ENCODE measurements around the gene SLX4.

The SLX4 gene

DNA sequence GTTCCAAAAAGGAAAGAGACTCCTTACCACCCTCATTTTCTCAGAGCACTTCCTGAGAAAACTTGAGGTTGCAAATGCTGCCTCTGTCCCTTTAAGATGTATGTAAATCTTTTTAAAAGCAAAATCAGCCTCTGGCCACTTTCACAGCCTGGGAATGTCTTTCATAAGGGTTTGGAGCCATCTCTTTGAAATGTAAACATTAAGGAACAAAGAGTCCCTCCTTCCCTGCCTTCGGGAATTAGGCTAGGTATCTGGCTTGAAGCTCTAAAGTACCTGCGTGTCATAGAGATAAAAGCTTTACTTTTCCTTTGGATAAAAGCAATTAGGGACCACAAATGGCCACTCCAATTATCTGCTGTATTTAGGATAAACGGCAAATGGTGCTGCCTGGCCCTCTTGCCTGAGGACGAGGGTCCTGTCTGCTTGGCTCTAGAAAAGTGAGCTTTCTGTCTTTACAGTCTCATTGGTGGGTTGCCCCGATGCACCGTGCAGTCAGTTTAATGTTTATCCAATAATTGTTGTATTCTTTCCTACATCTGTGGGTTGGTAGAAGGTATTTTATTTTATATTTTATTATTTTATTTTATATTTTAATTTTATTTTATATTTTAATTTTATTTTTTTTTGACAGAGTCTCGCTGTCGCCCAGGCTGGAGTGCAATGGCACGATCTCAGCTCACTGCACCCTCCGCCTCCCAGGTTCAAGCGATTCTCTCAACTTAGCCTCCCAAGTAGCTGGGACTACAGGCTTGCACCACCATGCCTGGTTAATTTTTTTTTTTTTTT, 58.1 kb downstream of the SLX4 start:
- DNase-seq = no peak

DNA sequence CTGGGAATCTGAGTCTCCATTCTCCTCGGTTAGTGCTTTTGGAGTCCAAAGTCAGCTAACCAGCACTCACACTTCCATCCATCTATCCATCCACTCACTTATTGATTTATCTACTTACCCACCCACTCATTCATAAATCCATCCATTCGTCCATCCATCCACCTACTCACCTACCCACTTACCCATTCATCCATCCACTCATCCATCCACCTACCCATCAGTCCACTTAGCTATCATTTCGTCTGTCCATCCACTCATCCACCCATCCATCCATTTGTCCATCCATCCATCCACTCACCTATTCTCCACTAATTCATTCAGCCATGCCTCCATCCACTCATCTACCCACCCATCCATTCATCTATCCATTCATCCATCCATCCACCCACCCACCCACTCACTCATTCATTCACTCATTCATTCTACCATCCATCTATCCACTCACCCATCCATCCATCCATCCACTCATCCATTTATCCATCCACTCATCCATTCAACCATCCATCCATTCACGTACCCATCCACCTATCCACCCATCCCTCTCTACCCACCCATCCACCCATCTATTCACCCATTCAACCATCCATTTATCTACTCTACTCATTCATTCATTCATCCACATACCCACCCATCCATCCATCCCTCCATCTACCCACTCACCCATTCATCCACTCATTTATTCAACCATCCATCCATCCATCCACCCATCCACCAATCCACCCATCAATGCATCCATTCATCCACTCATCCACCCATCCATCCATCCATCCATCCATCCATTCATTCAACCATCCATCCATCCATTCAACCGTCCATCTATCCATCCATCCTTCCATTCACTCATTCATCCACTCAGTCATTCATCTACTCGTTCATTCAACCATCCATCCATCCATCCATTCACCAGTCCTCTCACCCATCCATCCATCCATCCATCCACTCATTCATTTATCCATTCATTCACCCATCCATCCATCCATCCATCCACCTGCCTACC, 60.3 kb downstream of the SLX4 start:
- no peak for DNase-seq

DNA sequence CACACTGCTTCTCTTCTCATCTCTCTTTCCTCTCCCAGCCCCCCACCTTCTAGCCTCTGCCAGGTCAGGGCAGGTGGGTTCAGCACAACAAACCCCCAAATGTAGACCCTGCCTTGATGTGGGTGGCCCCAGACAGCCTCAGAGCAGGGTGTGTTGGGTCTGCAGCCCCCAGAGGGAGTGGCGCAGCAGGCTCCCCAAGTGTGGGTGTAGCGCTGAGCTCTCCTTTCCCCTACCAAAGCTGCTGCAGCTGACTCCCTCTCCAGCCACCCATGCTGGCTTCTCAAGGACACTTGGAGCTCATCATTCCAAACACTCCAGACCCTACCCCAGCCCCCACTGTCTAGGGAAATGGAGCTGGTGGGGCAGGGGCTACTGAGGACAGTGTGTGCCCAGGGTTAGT, 61.5 kb downstream of the SLX4 start:
- DNase-seq = no peak

DNA sequence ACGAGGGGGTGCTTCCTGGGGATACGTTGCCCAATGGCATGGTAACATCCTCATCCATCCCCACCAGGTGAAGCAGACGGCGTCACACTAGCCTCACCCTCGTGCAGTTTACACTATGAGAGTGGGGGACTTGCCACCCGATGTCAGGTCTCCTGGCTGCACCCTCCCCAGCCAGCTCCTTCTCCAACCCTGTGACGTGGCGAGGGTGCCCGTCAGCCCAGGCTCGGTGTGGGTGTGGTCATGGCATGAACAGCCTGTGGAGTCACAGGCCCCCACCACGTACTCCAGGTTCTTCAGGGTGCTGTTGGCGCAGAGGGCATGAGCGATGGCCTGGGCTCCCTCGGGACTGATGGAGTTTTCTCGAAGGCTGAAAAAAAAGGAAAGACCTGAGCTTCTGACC, 62.5 kb downstream of the SLX4 start:
- DNase-seq = no peak

DNA sequence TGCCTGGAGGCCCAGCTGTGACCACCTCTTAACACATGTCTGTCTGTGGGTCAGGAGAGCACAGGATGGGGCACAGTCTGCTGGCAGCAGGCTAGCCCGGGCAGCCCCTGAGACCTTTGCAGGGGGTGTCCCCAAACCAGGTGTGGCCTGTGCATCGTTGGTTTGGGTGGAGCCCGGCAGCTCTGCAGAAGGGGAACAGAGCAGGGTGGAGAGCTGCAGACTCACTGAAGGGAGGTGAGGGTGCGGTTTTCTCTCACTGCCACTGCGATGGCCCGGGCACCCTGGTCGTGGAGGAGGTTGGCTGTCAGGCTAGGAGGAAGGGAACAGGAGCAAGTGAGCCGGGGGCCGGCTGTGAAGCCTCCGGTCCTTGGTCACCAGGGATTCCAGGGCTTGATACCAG, 63.0 kb downstream of the SLX4 start:
- no peak for DNase-seq

DNA sequence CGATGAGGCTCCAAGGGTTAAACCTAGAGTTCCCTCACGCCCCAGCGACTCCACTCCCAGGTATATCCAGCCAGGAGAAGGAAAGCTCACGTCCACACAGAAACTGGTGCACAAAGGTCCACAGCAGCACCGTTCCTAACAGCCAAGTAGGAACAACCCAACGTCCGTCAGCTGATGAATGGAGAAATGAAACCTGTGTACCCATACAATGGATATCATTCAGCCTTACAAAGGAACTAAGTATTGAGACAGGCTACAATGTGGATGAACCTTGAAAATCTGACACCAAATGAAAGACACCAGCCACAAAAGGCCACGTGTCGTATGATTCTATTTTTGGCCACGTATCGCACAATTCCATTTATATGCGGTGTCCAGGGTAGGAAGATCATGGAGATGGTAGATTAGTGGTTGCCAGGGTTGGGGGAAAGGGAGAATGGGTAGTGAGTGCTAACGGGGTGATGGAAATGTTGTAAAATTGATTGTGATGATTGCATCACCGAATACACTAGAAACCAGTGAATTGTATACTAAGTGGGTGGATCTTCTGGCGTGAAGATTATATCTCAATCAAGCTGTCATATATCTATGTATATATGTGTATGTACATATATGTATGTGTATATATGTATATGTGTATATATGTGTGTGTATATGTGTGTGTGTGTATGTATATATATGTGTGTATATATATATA, 64.3 kb downstream of the SLX4 start:
- no peak for DNase-seq

DNA sequence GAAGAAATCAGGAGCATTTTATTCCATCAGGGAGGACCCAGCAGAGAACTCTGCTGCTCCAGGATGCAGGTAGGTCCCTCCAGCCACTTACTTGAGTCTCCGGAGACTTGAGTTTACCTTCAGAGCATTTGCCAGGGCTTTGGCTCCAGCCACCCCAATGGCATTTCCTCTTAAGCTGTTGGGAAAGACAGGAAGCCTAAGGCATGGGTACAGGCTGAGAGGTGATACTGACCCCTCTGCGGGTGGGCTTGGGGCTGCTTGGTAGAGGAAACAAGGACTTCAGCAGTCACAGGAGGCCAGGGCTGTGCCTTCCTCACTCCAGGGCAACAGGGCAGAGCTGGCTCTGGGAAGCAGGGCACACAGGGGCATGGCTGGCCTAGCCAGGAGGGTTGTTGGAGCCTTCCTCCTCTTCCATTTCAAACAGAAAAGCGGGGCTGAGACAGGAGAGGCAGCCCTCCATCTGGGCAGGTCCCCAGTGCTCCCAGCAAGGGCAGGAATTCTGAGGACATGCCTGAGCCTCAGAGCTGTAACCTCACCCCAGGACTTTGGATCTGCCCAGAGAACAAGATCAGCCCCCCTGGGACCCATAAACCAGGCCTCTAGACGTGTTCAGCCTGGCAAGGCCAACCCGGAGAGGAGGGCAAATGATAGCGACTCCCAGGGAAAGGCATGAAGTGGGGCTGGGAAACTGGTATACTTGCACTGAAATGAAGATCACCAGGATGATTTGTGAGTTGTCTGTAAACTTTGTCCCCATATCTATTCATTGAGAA, 68.6 kb downstream of the SLX4 start:
- no peak for DNase-seq

DNA sequence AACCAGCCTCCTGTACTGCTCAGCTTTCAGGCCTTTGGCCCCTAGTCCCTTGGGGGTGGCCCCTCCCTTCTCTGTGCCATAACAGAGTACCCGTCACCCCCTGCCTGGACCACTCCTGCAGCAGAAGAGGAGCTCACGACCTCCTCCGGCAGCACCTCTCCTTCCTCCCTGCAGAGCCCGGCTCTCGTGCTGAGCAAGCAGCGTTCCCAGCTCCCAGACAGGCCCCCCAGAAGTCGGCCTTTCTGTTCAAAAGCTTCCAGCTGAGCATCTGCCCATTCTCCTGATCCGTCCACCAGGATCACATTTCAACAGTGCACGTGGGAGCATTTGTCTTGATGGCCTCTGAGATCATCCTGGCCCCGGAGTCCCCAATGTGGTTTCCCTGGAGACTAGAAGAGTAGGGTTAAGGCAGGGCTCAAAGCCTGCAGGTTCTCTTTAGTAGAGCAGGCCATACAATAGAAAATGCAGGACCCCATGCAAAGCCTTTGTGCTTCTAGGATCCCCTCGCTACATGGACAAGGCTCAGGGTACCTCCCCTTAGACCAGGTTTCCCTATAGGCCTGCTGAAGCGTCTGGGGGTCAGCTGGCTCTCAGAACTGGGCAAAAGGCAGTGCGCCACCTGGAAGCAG, 69.8 kb downstream of the SLX4 start:
- DNase-seq = no peak

DNA sequence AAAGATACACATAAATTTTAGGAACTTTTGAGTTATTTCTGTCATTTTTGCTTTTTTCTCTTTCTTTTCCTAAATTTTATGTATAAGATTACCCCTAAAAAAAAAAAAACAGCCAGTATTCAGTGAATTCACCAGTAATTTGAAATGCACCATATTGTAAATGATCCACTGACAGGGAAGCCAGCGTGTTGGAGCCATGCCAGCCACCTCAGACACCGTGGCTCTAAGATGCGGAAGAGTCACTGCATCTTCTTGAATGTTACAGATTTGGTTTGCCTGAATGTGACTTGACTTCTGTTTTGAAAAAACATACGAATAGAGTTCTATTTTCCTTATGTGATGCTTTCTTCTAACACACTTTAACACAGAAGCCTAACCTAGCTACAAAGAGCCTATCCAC, 73.2 kb downstream of the SLX4 start:
- no peak for DNase-seq

DNA sequence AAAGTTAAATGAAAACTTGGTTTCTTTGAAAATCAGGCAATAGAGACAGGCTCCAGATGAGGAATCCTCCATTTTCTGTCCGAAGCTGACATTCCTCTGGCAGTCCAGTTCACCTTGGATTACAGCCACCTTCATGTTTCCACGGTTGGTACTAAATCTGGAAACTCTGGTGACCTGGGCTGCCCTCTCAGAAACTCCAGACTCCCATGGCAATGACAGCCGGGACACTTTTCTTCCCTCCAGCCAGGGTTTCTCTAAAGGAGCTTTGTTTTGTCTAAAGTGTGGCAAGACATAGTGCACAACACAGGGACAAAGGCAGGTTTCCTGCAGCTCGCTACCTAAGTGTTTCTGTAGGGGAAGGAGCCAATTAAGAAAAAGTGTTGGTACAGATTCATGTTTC, 74.6 kb downstream of the SLX4 start:
- DNase-seq = no peak

DNA sequence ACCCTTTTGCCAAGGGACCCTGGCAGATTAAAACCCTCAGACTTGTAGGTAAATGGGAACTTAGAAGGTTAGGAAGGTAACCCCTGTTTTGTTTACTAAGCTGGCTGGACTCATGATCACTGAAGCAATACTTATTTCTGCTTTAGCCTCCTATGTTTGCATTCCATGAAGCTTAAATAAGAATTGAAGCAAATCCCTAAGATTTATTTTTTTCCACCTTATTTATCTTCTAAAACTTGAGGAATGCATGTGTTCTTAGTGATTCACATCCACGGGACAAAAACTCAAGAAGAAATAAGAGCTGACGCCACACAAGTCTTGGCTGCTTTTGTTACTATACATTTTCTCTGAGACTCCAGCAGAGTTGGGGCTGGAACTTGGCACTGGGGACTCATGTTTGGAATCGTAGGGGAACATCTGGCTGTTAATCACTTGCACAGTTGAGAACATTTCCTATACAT, 75.1 kb downstream of the SLX4 start:
- DNase-seq = no peak

DNA sequence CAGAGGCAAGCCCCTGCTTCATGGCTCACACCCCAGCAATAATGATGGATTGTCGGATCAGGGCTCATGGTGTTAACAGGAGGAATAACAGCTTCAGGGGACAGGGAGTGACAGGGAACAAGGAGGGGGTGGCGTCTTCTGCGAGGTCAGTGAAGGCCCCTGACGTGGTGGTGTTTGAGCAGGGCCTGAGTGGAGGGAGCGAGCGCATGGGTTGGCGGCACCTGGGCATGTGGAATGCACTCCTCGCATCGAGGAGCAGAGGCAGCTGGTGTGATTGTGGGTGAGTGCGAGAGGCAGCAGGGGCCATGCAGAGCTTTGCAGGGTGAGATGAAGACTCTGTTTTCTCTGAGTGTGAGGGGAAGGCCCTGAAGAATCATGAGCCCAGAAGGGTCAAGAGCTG, 77.3 kb downstream of the SLX4 start:
- DNase-seq = no peak

DNA sequence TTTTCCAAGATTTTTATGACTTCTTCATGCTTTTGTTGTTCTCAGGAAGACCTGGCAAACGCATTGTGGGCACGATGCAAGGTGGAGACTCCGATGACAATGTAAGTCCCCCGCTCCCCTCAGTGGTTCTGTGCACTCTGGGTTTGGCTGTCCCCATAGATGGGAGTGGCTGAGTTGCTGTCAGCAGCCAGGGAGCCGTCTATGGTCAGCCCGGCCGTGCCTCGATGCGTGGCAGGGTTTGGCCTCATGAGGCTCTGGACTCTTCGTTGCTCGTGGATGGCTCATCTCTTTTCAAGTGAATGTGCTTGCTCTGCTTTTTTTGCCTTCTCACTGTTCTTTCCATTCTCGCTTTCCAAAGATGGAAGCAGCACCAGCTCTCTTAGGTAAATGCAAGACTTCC, 78.7 kb downstream of the SLX4 start:
- DNase-seq = no peak

Measured in T-helper 2 cell (primary cell).